D341Med (cell line): ENCODE data around the gene MIEF1.

Source experiments
- DNase-seq: peaks from one replicate; pipeline ENCODE4 v3.0.0; 2012; ENCODE audit warnings: low spot score

Gene MIEF1

GRCh38 chr22:39559456-39560105 is 57.5 kb downstream of the MIEF1 start:
- no peak for DNase-seq

- DNase-seq, result no peak
These were observed 58.0 kb downstream of the MIEF1 start for GRCh38 chr22:39560127-39560526.

GRCh38 chr22:39562839-39563489 is 60.9 kb downstream of the MIEF1 start:
- no peak for DNase-seq

GRCh38 chr22:39563571-39564428 is 61.7 kb downstream of the MIEF1 start:
- no peak for DNase-seq

GRCh38 chr22:39565414-39565944 is 63.4 kb downstream of the MIEF1 start:
- DNase-seq, result no peak

- DNase-seq, result no peak
These were observed 65.3 kb downstream of the MIEF1 start for GRCh38 chr22:39567135-39567946.
